T-cell (primary cell): ENCODE results near the gene MS4A3. TPM values are rescaled to one million over a fixed set of nuclear protein-coding genes. Genes with fewer than 3 reads are reported as not detected.

Experiments
- ATAC-seq, 4 experiments: fragments of 200-7000 bp in 3 of 4; fragments of 150-1000 bp in 1 of 4; cut with Tn5 transposase; replicated peaks in 1 of 4; 1 replicate in 3 of 4; 2 replicates in 1 of 4; pipeline ENCODE4 v1.10.0; 2021; ENCODE audit warnings: moderate library complexity in 3 of 4, mild to moderate bottlenecking in 2 of 4, moderate number of reproducible peaks in 1 of 4
- CTCF ChIA-PET, 2 donors: fragments of 300-600 bp; sonication (Branson Sonifier 250); formaldehyde crosslinking; loops; one replicate each; lab custom pipeline; 2022; ENCODE audit warnings: antibody characterized with exemption in 2 of 2; lab: Charles Lee
- POLR2A ChIA-PET, 2 donors: fragments of 300-600 bp; sonication (Branson Sonifier 250); formaldehyde crosslinking; loops; one replicate each; lab custom pipeline; 2022; ENCODE audit warnings: antibody characterized with exemption in 2 of 2; lab: Charles Lee
- DNase-seq, 35 experiments: peaks; one replicate each; pipeline versions ENCODE4 v3.0.0 to v3.0.0-alpha.2; 2013 to 2023
- H3K27ac ChIP-seq: one replicate; pipeline ENCODE4 v1.5.1; 2013; ENCODE audit warnings: low read length
- H3K27me3 ChIP-seq, 2 experiments: replicated peaks in 1 of 2; 1 replicate in 1 of 2; 2 replicates in 1 of 2; pipeline versions ENCODE4 v1.6.1 to v1.7.0; 2013; ENCODE audit warnings: low read length in 1 of 2, mixed read lengths in 1 of 2; ENCODE audit not compliant: control insufficient read depth in 2 of 2, insufficient read depth in 2 of 2; ENCODE audit errors: extremely low read depth in 1 of 2
- H3K36me3 ChIP-seq, 2 donors: 1 replicate in 1 of 2; 2 replicates in 1 of 2; pipeline versions ENCODE4 v1.6.1 to v1.7.0; 2013; ENCODE audit warnings: low read length in 1 of 2; ENCODE audit not compliant: control insufficient read depth in 2 of 2, insufficient read depth in 1 of 2; ENCODE audit errors: extremely low read depth in 1 of 2
- H3K4me1 ChIP-seq, 2 experiments: 1 replicate in 1 of 2; 2 replicates in 1 of 2; pipeline versions ENCODE4 v1.6.1 to v1.7.0; 2013; ENCODE audit warnings: low read length in 2 of 2, mixed read lengths in 1 of 2; ENCODE audit not compliant: insufficient read depth in 2 of 2, control insufficient read depth in 1 of 2; ENCODE audit errors: extremely low read depth in 1 of 2
- H3K4me3 ChIP-seq, 2 donors: 1 replicate in 1 of 2; 2 replicates in 1 of 2; pipeline versions ENCODE4 v1.5.1 to v1.7.0; 2013; ENCODE audit warnings: mild to moderate bottlenecking in 2 of 2, low read length in 1 of 2, moderate library complexity in 1 of 2; ENCODE audit not compliant: control insufficient read depth in 1 of 2; ENCODE audit errors: extremely low read depth in 1 of 2
- H3K9me3 ChIP-seq: 2 replicates; pipeline ENCODE4 v1.7.0; 2013
- H3K27ac Mint-ChIP-seq, 2 donors: one replicate each; pipeline ENCODE4 v1.8.0; 2020 to 2021; ENCODE audit warnings: mild to moderate bottlenecking in 2 of 2, mixed read lengths in 2 of 2
- H3K27me3 Mint-ChIP-seq, 2 donors: one replicate each; pipeline ENCODE4 v1.8.0; 2021 to 2022; ENCODE audit warnings: mixed read lengths in 2 of 2
- H3K36me3 Mint-ChIP-seq: one replicate; pipeline ENCODE4 v1.8.0; 2021; ENCODE audit warnings: mixed read lengths
- H3K4me1 Mint-ChIP-seq, 3 donors: one replicate each; pipeline ENCODE4 v1.8.0; 2020 to 2022; ENCODE audit warnings: mixed read lengths in 3 of 3, mild to moderate bottlenecking in 1 of 3
- H3K4me3 Mint-ChIP-seq, 3 donors: one replicate each; pipeline ENCODE4 v1.8.0; 2020 to 2022; ENCODE audit warnings: mild to moderate bottlenecking in 3 of 3, mixed read lengths in 3 of 3, moderate library complexity in 3 of 3
- H3K9me3 Mint-ChIP-seq, 3 donors: one replicate each; pipeline ENCODE4 v1.8.0; 2020 to 2022; ENCODE audit warnings: mixed read lengths in 3 of 3
- WGBS: methylation state at CpG from one replicate; pipeline ENCODE4 v1.1.5; 2013; ENCODE audit warnings: missing lambda C conversion rate; ENCODE audit not compliant: insufficient coverage; 5-methylcytosine and 5-hydroxymethylcytosine counted together
- total RNA-seq, 35 experiments: library from RNA in 6 of 35; stranded (reverse) in 6 of 35; fragments of 120-200 nt in 1 of 35; gene quantifications; one replicate each; pipeline versions ENCODE4 v1.2.1 to v1.2.4 and lab custom pipeline; 2013 to 2026

The MS4A3 gene
- total RNA-seq, 5 donors from 2014 or later (not counting 1 experiment from before 2014, with no cell fraction given) = 0.40 to 0.44 (median 0.43) TPM; not detected in 2

DNA sequence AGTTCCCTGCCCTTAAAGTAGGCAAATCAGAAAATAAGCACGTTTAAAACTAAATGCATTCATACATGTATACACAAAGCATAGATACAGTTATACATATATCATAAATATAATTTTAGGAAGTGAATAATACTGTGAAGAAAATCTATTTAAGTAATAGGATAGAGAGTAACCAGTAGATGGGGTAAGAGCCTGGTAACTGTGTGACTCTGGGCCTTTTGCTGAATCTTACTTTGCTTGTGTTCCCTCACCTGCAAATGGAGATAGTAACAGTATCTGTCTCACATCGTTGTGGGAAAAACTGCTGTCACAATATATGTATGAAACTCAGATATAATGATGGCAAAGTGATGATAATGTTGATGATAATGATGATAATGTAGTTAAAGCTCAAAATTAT is 61.9 kb downstream of the MS4A3 start:
- H3K9me3 Mint-ChIP-seq = no peaks in the 10 kb centered on the region
- H3K4me1 Mint-ChIP-seq = no peaks in the 10 kb centered on the region
- WGBS = no CpG with 5 or more reads among the region's 2 CpGs
- no peaks in the 10 kb centered on the region for H3K4me1 ChIP-seq
- no peak overlapping the region for H3K4me3 ChIP-seq
- no peak overlapping the region for H3K27ac ChIP-seq
- H3K27me3 Mint-ChIP-seq = peaks cover 6 to 7% of the 10 kb centered on the region in 2 donors
- no peaks in the 10 kb centered on the region for H3K36me3 Mint-ChIP-seq
- ChIA-PET CTCF (no interaction called here), POLR2A (no interaction called here)
- no peaks in the 10 kb centered on the region for H3K9me3 ChIP-seq
- H3K27ac Mint-ChIP-seq = no peak overlapping the region
- ATAC-seq (no peak), DNase-seq (no peak)
- H3K27me3 ChIP-seq = peaks cover 0 to 3% of the 10 kb centered on the region in 2 experiments
- H3K4me3 Mint-ChIP-seq = no peak overlapping the region
- H3K36me3 ChIP-seq = no peaks in the 10 kb centered on the region

- Histone ChIP-seq H3K27me3 (no peaks in the 10 kb centered on the region), H3K36me3 (no peaks in the 10 kb centered on the region), H3K9me3 (no peaks in the 10 kb centered on the region), H3K4me1 (no peaks in the 10 kb centered on the region), H3K27ac (no peak overlapping the region), H3K4me3 (no peak overlapping the region)
- H3K27ac Mint-ChIP-seq = no peak overlapping the region
- no peak for DNase-seq
- H3K4me3 Mint-ChIP-seq = no peak overlapping the region
- WGBS = no CpG with 5 or more reads among the region's 2 CpGs
- H3K27me3 Mint-ChIP-seq = peaks cover 6 to 7% of the 10 kb centered on the region in 2 donors
- no peak for ATAC-seq
- H3K36me3 Mint-ChIP-seq = no peaks in the 10 kb centered on the region
- no peaks in the 10 kb centered on the region for H3K4me1 Mint-ChIP-seq
- CTCF ChIA-PET = no interaction called here
- POLR2A ChIA-PET = no interaction called here
- H3K9me3 Mint-ChIP-seq = no peaks in the 10 kb centered on the region
Measured at GRCh38 chr11:60119710-60120109, 63.2 kb downstream of the MS4A3 start.

Other genes with a start within 250 kb of the MS4A3 start
- 10 to 100 TPM; 24.0 to 46.3 (median 39.7) TPM for gene MRPL16, start 245.9 kb upstream of the MS4A3 start, total RNA-seq
- gene CBLIF, start 211.2 kb upstream of the MS4A3 start, total RNA-seq = not detected
- not detected for gene TCN1, start 190.2 kb upstream of the MS4A3 start, total RNA-seq
- not detected for gene OOSP3, start 177.9 kb upstream of the MS4A3 start, total RNA-seq
- gene OOSP1, start 118.2 kb upstream of the MS4A3 start, total RNA-seq = not detected
- not detected for gene OOSP4A, start 92.6 kb upstream of the MS4A3 start, total RNA-seq
- gene OOSP4B, start 39.5 kb upstream of the MS4A3 start, total RNA-seq = not detected
- not detected for gene OOSP2, start 16.3 kb upstream of the MS4A3 start, total RNA-seq
- 1 to 10 TPM in 1 of 5 donors, under 1 TPM in 3, not detected in 1; 0.12 to 1.1 (median 0.16) TPM for gene MS4A2, start 32.0 kb downstream of the MS4A3 start, total RNA-seq
- gene MS4A6A, start 126.4 kb downstream of the MS4A3 start, total RNA-seq = 1 to 10 TPM in 2 of 5 donors, under 1 TPM in 3; 0.32 to 1.5 (median 0.99) TPM
- gene MS4A4E, start 186.5 kb downstream of the MS4A3 start, total RNA-seq = 1 to 10 TPM in 1 of 5 donors, under 1 TPM in 1, not detected in 3; 0.54 to 1.0 TPM
- gene MS4A4A, start 224.0 kb downstream of the MS4A3 start, total RNA-seq = under 1 TPM in 1 of 5 donors, not detected in 4; 0.26 TPM